ENCODE data around the gene NRCAM.

DNA sequence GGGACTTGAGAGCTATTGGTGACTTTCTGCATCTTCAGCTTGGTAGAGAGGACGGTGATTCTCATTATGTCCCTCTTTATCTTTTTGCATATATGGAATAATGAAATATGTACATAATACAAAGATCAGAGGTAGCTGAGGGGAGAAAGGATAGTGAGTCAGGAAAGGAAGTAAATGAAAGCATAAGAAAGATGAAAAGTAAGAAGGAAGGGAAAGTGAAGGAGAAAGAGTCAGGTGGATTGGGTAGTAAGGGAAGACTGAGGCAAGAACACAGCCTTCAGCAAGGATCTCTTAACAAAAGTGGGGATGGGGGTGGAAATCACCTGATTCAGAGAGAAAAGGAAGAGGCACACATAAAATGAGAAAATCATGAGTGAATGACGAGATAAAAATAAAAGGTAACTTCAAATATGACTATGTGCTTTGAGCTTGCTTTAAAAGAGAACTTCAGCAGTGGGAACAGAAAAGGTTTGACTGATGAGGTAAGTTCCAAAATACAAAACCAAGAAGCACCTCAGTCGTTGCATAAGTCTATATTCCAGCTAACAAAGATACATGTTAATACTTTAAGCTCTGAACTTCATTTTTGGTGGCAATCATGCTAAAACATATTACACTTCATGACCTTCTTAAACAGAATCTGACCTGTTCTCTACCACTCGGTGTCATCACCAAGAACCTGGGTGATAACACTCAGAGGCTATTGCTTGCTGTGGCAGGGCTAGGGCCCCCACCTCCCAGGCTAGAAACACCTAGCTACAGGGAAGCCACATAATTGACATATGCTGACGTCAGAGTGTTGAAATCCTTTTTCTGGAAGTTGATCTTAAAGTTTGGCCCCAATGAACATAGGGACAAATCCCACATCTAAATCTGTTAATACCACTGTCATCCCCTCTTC is 32.9 kb downstream of the NRCAM start:
- TF ChIP-seq, protein P1, sequence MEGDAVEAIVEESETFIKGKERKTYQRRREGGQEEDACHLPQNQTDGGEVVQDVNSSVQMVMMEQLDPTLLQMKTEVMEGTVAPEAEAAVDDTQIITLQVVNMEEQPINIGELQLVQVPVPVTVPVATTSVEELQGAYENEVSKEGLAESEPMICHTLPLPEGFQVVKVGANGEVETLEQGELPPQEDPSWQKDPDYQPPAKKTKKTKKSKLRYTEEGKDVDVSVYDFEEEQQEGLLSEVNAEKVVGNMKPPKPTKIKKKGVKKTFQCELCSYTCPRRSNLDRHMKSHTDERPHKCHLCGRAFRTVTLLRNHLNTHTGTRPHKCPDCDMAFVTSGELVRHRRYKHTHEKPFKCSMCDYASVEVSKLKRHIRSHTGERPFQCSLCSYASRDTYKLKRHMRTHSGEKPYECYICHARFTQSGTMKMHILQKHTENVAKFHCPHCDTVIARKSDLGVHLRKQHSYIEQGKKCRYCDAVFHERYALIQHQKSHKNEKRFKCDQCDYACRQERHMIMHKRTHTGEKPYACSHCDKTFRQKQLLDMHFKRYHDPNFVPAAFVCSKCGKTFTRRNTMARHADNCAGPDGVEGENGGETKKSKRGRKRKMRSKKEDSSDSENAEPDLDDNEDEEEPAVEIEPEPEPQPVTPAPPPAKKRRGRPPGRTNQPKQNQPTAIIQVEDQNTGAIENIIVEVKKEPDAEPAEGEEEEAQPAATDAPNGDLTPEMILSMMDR (IDR thresholded peaks at IDR 0.05): no peak
- no peak for TF ChIP-seq POLR2A (IDR thresholded peaks at IDR 0.05)
